CD4-positive, alpha-beta T cell (primary cell): ENCODE results near the gene GRID2. TPM values are rescaled to one million over a fixed set of nuclear protein-coding genes. Genes with fewer than 3 reads are reported as not detected.
"Not testable (repeated sequence)": the region's sequence is repeated elsewhere in the genome, so short reads cannot be mapped to it uniquely, and the experiment has no call there.

ENCODE experiments used
- ATAC-seq: fragments of 200-7000 bp; cut with Tn5 transposase; one replicate; pipeline ENCODE4 v1.10.0; 2022; ENCODE audit warnings: mild to moderate bottlenecking; ENCODE audit not compliant: poor library complexity
- CTCF ChIA-PET: fragments of 350-600 bp; sonication (Branson Sonifier 250); formaldehyde crosslinking; loops from one replicate; lab custom pipeline; 2021; ENCODE audit warnings: antibody characterized with exemption, inconsistent platforms; lab: Charles Lee
- POLR2A ChIA-PET: fragments of 350-600 bp; sonication (Branson Sonifier 250); formaldehyde crosslinking; loops from one replicate; lab custom pipeline; 2021; ENCODE audit warnings: antibody characterized with exemption, inconsistent platforms; lab: Charles Lee
- DNase-seq, 14 experiments: peaks; one replicate each; pipeline ENCODE4 v3.0.0-alpha.2; 2013 to 2020; ENCODE audit warnings: mixed read lengths in 2 of 14
- H3K27ac ChIP-seq, 2 donors: one replicate each; pipeline versions ENCODE4 v1.5.1 to v1.7.0; 2013; ENCODE audit warnings: low read length in 2 of 2, low read depth in 1 of 2, mild to moderate bottlenecking in 1 of 2
- H3K27me3 ChIP-seq, 2 experiments: 1 replicate in 1 of 2; 2 replicates in 1 of 2; pipeline versions ENCODE4 v1.6.1 to v1.7.0; 2013; ENCODE audit warnings: low read length in 2 of 2, control low read depth in 1 of 2, mild to moderate bottlenecking in 1 of 2, moderate library complexity in 1 of 2; ENCODE audit not compliant: insufficient read depth in 2 of 2, control insufficient read depth in 1 of 2
- H3K36me3 ChIP-seq: one replicate; pipeline ENCODE4 v1.6.1; 2013; ENCODE audit warnings: low read length, control low read depth; ENCODE audit not compliant: insufficient read depth
- H3K4me1 ChIP-seq: one replicate; pipeline ENCODE4 v1.6.1; 2013; ENCODE audit warnings: low read length, control low read depth; ENCODE audit not compliant: insufficient read depth
- H3K4me3 ChIP-seq: one replicate; pipeline ENCODE4 v1.5.1; 2013; ENCODE audit warnings: mild to moderate bottlenecking, low read length, moderate library complexity
- H3K9me3 ChIP-seq, 2 experiments: 1 replicate in 1 of 2; 2 replicates in 1 of 2; pipeline versions ENCODE4 v1.6.1 to v1.7.0; 2013; ENCODE audit warnings: low read length in 2 of 2, mild to moderate bottlenecking in 2 of 2, control low read depth in 1 of 2, moderate library complexity in 1 of 2; ENCODE audit not compliant: control insufficient read depth in 1 of 2, insufficient read depth in 1 of 2
- H3K27ac Mint-ChIP-seq: one replicate; pipeline ENCODE4 v1.8.0; 2020; ENCODE audit warnings: mixed read lengths
- H3K27me3 Mint-ChIP-seq: one replicate; pipeline ENCODE4 v1.8.0; 2021; ENCODE audit warnings: mixed read lengths
- H3K36me3 Mint-ChIP-seq: one replicate; pipeline ENCODE4 v1.8.0; 2021; ENCODE audit warnings: low read depth, mixed read lengths
- H3K4me1 Mint-ChIP-seq: one replicate; pipeline ENCODE4 v1.8.0; 2021; ENCODE audit warnings: low read depth, mixed read lengths
- H3K4me3 Mint-ChIP-seq: one replicate; pipeline ENCODE4 v1.8.0; 2020; ENCODE audit warnings: mild to moderate bottlenecking, mixed read lengths
- H3K9me3 Mint-ChIP-seq: one replicate; pipeline ENCODE4 v1.8.0; 2020; ENCODE audit warnings: mixed read lengths
- CTCF ChIP-seq: fragments of 200-600 bp; IDR thresholded peaks from one replicate; pipeline ENCODE4 v1.8.0; 2022; ENCODE audit warnings: antibody characterized with exemption, mild to moderate bottlenecking
- intact Hi-C, 2 experiments: fragments of 100-400 bp; cut with DNase I in 1 of 2; cut with micrococcal nuclease in 1 of 2; formaldehyde crosslinking; loops; one replicate each; pipeline versions ENCODE4 v1.15.1 to v1.9.0; 2023 to 2025; cut with DNase I, micrococcal nuclease
- total RNA-seq, 174 experiments: library from RNA in 2 of 174; stranded (reverse) in 2 of 174; gene quantifications; one replicate each; pipeline ENCODE4 v1.2.3 and lab custom pipeline; 2021 to 2026

The GRID2 gene
- total RNA-seq, 2 experiments from 2014 or later, result not detected

DNA sequence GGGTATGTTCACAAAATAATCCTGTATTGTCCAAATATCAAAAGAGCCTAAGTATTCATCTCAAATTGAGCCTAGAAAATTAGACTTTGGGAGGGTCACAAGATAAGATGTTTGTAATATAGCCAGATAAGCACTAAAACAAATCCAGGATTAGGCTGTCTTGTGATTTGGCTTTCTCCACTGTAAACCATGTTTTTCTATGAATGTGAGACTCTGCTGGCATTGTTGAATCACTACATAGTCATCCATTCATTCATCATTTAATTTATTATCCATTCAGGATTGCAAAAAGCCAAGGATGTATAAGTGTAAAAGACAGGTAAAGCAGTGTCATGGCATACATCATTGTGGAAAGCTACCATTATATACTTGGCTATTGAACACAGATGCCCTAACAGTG, 148.0 kb downstream of the GRID2 start:
- H3K9me3 ChIP-seq, result peaks cover 0 to 4% of the 10 kb centered on the region in 2 experiments
- ATAC-seq, result no peak
- intact Hi-C loops, result no loop called here
- TF ChIP-seq CTCF, result no peak
- Mint-ChIP-seq H3K4me1 (no peaks in the 10 kb centered on the region), H3K9me3 (no peaks in the 10 kb centered on the region), H3K27ac (no peak overlapping the region), H3K4me3 (no peak overlapping the region), H3K36me3 (no peaks in the 10 kb centered on the region), H3K27me3 (no peaks in the 10 kb centered on the region)
- H3K36me3 ChIP-seq, result no peaks in the 10 kb centered on the region
- H3K27ac ChIP-seq, result no peak overlapping the region
- no peaks in the 10 kb centered on the region for H3K27me3 ChIP-seq
- ChIA-PET POLR2A (no interaction called here), CTCF (no interaction called here)
- DNase-seq, result no peak
- no peak overlapping the region for H3K4me3 ChIP-seq
- H3K4me1 ChIP-seq, result no peaks in the 10 kb centered on the region

DNA sequence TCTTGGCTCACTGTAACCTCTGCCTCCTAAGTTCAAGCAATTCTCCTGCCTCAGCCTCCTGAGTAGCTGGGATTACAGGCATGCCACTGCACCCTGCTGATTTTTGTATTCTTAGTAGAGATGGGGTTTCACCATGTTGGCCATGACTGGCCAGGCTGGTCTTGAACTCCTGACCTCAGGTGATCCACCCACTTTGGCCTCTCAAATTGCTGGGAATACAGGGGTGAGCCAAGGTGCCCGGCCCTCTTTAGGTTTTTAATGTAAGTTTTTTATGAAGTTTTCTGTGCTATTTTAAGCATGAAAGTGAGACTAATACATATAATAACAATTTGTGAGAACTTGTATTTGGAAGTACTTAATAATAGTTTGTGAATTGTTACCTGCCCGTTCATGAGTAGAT, 148.6 kb downstream of the GRID2 start:
- H3K9me3 ChIP-seq, H3K27ac Mint-ChIP-seq, H3K36me3 ChIP-seq, H3K9me3 Mint-ChIP-seq, CTCF ChIA-PET, intact Hi-C loops, DNase-seq, H3K4me1 ChIP-seq, H3K27ac ChIP-seq, H3K4me1 Mint-ChIP-seq, H3K4me3 Mint-ChIP-seq, ATAC-seq, H3K27me3 Mint-ChIP-seq, H3K4me3 ChIP-seq, H3K36me3 Mint-ChIP-seq, POLR2A ChIA-PET, H3K27me3 ChIP-seq: not testable (repeated sequence)

GRCh38 chr4:92455329-92455839, 151.6 kb downstream of the GRID2 start:
- H3K27me3 Mint-ChIP-seq, result no peaks in the 10 kb centered on the region
- H3K36me3 Mint-ChIP-seq, result no peaks in the 10 kb centered on the region
- no peak for DNase-seq

More at GRCh38 chr4:92455329-92455839, 151.6 kb downstream of the GRID2 start:
- H3K36me3 ChIP-seq, result no peaks in the 10 kb centered on the region
- CTCF ChIA-PET, result no interaction called here
- H3K9me3 ChIP-seq, result peaks cover 0 to 4% of the 10 kb centered on the region in 2 experiments
- no peaks in the 10 kb centered on the region for H3K27me3 ChIP-seq
- Mint-ChIP-seq H3K27ac (no peak overlapping the region), H3K4me1 (no peaks in the 10 kb centered on the region), H3K4me3 (no peak overlapping the region), H3K9me3 (no peaks in the 10 kb centered on the region)
- H3K27ac ChIP-seq, result no peak overlapping the region
- ATAC-seq, result no peak
- TF ChIP-seq CTCF, result no peak
- H3K4me1 ChIP-seq, result no peaks in the 10 kb centered on the region
- POLR2A ChIA-PET, result no interaction called here
- no peak overlapping the region for H3K4me3 ChIP-seq
- intact Hi-C loops, result no loop called here
